Fibroblast of skin of back (primary cell): Measurements from ENCODE around the gene IGLL5.
"Not testable (repeated sequence)": the region's sequence is repeated elsewhere in the genome, so short reads cannot be mapped to it uniquely, and the experiment has no call there.

Experiments
- DNase-seq: peaks from one replicate; pipeline ENCODE4 v3.0.0-alpha.2; 2013

IGLL5 gene

DNA sequence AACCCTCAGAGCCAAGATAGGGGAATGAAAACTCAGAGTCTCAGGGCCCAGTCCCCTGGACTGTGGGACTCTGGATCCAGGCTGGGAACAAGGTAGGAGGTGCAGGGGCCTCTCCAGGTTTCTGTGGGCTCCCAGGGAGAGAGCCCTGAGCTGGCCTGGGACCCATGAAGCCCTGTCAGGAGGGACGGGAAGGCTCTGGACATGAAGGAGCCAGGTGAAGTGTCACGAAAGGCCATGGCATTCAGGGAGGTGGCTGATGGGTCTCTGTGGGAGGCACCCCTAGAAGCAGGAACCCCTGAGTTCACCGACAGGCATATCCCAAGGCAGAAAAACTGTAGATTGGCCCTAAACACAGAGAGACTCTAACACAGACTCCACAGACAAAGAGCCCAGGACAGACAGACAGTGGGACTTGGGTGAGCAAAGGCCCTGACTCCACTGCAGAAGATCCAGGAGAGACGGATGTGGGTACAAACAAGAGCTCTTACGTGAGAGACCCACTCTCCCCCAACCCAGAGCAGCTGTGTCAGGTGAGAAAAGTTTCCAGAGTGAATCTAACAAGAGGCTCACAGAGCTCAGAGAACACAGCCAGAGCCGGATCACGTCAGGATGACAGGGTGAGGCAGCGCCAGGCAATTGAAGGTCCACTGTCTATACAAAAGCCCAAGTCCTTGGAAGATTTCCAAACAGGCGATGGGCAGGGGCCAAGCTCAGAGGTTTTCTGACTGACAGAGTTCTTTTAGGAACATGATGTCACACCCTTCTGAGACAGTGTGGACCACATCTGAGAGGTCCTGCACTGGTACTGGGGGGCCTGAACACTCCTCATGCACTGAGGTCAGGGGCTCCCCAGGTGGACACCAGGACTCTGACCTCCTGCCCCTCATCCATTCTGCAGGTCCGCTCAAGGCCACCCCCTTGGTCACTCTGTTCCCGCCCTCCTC is 27.4 kb downstream of the IGLL5 start:
- DNase-seq = no peak

DNA sequence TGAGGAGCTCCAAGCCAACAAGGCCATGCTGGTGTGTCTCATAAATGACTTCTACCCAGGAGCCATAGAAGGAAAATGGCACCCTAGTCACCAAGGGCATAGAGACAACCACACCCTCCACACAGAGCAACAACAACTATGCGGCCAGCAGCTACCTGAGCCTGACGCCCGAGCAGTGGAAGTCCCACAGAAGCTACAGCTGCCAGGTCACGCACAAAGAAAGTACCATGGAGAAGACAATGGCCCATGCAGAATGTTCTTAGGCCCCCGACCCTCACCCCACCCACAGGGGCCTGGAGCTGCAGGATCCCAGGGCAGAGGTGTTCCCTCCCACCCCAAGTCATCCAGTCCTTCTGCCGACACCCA is 28.0 kb downstream of the IGLL5 start:
- DNase-seq = no peak

DNA sequence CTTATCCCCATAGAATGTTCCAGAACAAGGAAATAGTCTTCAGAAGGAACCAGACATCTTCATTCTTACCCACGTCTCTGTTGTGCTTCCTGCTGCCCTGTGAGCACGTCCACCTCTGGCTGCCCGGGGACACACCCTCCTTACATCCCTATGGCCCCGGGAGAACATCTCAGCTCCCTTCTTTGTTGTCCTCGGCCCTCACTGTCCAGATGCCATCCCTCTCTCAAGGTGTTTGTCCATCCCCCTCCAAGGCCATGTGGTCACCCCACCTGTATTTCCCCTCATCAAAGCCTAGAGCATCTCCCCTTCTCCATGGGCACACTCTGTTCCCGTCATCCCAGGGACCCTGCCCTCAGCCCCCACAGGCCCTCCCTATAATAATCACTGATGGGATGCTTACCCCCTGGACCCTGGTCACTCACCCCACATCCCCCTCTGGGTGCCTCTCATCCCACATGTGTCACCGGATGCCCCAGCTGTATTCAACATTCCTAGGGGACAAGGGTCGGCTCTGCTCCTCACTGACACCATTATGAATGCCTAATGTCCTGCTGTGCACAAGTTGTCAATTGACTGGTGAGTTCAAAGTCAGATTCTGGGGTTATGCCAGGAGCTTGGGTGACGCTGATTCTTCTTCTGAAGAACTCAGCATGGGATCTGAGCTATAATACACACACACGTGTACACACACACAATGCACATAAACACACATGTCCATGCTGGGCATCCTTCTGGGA is 28.8 kb downstream of the IGLL5 start:
- DNase-seq = no peak

DNA sequence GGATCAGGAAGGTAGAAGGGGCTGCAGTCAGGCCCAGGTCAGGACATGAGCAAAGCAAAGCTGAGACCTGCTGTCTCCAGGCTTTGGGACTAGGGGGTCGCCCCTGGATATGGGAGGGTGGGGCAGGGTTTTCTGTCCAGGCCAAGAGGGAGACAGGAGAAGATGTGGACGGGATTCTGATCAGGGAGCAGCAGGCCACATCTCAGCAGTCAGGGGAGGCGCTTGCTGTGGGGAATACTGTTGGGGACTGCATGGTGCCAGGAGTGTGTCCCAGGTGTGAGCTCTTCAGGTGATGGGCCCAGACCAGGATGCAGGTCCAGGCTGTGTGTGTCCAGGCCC is 29.3 kb downstream of the IGLL5 start:
- no peak for DNase-seq

DNA sequence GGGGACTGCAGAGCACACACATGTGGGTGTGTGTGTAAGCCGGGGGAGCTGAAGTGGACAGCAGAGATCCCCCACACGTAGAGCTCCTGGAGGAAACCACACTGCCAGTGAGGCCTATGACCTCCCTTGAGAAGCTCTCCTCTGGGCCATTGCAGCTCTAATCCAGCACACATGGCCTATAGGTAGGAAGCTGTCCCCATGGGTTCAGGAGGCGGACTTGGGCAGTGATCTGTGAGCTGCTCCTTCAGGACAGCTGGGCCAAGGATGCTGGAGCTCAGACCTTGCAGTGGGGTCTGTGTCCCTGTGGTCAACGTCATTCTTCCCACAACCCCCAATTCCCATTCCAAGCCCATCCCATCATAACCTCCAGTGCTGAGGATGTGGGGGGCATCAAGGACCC is 29.8 kb downstream of the IGLL5 start:
- DNase-seq = no peak

DNA sequence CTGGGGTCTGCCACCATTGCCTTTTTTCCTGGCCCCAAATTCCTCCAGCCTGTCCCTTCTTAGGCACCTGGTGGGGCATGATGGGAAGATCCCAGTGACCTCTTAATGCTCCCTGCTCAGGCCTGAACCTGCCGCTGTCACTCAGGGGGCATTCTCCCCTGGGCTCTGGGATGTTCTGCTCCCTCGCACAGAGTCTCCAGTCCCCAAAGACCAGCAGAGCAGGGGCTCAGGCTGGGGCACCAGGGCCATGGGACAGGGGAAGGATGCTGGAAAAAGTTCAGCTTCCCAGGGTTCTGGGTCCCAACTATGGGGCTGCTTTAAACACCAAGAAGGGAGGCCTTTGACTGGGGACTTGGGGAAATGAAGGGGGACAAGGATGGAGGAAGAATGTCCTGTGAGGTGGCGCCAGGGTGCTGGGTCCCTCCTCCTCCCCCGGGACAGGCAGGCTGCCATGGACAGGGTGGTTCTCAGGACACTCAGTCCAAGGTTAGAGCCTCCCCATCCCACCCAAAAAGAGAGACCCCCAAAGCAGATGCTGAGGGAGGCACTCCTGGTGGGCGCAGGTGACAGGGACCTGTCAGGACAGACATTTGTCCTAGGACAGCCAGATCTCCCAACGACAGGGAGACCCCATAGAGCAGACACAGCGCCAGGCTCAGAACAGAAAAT is 30.8 kb downstream of the IGLL5 start:
- DNase-seq = no peak

DNA sequence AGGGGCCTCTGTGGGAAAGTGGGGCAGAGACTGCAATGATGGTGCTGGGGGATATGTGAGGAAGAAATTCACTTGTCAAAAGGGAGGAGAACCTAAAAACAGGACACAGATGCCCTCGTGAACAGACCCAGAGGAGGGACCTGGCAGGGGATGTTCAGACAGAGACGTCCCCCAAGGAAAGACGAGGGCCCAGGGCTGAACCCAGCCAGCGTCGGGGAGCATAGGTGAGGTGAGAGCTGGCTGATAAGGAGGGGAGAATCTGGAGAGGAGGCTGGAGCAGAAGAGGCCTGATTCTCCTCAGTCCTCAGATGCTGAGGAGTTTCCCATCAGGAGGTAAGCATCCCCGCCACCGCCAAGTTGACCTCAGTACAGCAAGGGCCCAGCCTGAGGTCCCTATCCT is 31.4 kb downstream of the IGLL5 start:
- no peak for DNase-seq

DNA sequence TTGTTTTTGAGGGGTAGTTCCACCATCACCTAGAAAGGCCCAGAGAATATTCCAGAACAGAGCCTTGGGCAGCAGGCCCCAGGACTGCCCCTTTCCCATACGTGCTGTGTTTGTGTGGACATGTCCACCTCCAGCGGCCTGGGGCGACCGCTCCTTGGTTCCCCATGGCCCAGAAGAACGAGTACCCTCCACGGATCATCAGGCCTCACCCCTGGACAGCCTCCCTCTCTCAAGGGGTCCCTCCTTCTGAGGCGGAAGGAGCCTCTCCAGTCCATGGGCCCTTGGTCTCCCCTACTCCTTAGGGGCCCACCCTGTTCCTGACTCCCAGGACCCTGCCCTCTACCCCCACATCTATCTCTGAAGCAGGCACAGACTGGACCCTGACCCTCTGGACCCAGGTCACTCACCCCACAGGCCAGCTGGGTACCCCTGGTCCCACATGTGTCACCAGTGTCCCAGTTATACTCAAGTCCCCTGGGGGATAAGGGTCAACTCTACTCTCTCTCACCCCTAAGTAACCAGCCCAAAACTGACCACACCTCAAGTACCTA is 32.6 kb downstream of the IGLL5 start:
- no peak for DNase-seq

DNA sequence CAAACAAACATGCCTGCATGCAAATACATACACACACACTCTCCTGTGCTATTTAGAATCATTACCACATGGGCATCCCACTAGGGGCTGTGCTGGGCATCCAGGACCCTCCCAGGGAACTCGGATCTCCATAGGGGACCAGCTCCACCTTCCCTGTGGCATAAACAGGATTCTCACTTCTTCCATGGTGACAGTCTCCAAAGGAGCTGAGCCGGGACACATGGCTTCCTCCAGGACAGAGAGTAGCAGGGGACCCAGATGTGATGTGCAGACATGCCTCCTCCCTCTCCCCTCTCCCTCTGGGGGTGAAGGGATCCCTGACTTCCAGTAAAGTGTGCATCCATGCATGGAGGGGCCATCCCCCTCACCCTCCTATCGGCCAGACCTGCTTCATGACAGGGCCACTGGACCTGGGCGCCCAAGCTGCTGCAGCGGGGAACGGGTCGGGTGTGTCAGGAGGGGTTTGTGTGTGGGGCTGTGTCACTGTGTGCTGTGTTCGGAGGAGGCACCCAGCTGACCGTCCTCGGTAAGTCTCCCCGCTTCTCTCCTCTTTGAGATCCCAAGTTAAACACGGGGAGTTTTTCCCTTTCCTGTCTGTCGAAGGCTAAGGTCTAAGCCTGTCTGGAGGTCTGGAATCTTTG is 33.4 kb downstream of the IGLL5 start:
- DNase-seq = no peak

DNA sequence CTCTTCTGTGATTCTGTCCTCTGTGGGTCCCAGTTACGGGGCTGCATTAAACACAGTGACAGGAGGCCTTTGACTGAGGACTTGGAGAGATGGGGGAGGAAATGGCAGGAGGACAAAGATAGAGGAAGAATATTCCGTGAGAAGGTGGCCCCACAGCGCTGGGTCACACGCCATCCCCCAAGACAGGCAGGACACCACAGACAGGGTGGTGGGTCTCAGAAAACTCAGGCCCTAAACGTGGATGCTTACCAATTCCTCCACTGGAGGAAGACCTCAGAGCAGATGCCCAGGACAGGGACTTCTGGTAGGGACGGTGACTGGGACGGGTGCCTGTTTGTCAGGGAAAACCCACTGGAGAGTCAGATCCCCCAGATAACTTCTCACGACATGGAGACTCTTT is 34.0 kb downstream of the IGLL5 start:
- no peak for DNase-seq

DNA sequence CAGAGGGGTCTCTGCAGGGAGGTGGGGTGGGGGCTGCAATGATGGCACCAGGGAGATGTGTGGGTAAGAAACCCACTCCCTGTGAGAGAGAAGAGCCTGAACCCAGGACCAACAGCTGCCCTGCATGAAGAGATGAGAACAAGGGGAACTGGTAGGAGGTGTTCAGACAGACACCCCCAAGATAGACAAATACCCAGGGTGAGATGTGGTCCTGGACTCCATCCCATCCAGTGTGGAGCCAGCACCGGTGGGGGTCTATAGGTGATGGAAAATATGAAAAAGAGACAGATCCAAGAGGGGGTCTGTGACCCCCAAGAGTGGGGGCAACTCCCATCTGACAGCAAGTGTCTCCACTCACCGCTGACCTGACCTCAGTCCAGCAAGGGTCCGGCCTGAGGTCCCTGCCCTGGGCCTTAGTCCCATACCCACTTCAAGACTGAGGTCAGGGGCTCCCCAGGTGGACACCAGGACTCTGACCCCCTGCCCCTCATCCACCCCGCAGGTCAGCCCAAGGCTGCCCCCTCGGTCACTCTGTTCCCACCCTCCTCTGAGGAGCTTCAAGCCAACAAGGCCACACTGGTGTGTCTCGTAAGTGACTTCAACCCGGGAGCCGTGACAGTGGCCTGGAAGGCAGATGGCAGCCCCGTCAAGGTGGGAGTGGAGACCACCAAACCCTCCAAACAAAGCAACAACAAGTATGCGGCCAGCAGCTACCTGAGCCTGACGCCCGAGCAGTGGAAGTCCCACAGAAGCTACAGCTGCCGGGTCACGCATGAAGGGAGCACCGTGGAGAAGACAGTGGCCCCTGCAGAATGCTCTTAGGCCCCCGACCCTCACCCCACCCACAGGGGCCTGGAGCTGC is 34.7 kb downstream of the IGLL5 start:
- not testable (repeated sequence) for DNase-seq

DNA sequence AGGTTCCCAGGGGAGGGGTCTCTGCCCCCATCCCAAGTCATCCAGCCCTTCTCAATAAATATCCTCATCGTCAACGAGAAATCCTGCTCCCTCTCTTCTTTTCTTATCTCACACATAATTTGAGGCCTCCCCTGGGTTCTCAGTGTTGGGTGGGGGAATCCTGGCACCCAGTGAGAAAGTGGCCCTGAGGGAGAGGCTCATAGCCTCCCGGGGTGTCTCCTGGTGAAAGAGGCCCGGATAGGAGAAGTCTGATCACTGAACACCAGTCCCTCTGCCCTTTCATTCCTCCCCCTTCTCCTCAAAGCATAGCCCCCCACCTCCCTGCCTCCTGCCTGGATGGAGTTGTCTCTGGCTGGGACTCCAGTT is 35.3 kb downstream of the IGLL5 start:
- no peak for DNase-seq

DNA sequence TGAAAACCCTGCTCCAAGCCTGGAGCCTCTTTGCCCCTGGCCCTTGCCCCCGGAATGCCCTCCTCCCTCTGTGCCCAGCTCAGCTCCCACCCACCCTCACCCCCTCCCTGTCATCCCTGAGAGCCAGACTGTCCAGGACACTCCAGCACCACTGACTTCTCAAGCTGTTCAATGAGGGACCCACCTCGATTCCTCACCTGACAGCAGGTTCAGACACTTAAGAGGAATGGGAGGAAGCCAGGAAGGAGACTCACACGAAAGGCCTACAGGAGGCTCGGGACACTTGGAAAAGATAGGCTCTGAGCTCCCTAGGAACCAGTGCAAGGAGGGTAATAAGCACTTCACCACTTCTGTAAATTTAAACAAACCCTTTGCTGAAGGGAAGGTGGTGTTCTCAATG is 35.8 kb downstream of the IGLL5 start:
- DNase-seq = no peak

DNA sequence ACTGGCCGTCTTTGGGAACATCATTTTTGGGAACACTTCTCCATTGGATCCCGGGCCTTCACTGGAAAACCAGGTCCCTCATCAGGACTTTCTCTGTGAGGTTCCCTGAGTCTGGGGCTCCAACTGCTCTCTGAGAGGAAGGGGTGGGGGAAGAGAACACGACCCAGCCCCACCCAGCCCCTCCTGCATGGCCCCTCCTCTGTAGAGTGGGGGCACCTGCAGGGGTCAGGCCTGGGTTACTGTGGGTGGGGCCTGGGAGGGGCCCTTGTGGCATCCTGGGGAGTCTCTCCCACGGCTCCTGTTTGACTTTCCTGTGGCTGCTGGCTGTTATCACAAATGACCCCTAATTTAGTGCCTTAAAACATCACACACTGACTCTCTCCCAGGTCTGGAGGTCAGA is 36.3 kb downstream of the IGLL5 start:
- no peak for DNase-seq

DNA sequence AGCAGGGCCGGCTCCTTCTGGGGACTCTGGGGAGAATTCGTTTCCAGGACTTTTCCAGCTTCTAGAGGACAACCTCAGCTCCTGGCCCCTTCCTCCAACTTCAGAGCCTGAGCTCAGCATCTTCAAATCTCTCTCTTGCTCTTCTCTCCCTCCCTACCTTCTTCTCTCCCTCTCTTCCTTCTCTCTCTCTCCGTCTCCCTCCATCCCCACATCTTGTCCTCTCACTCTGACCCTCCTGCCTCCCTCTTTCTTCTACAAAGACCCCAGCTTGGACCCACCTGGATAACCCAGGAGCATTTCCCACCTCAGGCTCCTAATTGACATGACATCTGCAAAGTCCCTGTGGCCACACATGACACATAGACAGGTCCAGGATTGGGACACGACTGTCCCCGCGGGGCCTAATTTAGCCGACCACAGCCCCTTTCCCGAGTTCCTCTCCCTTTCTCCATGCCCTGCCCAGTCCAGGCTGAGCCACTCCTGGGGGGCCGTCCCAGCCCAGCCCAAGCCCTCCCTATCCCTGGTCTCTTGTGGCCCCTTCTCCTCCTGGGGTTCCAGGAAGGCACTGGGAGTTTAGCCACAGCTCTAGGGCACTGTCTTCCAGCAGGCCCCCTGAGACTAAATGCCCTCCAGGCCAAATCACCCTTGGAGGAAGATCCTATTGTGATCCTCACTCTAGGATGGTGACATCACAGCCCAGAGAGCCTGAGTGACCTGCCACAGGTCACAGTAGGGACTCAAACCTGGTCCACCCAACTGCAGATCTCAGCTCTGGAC is 36.9 kb downstream of the IGLL5 start:
- no peak for DNase-seq

DNA sequence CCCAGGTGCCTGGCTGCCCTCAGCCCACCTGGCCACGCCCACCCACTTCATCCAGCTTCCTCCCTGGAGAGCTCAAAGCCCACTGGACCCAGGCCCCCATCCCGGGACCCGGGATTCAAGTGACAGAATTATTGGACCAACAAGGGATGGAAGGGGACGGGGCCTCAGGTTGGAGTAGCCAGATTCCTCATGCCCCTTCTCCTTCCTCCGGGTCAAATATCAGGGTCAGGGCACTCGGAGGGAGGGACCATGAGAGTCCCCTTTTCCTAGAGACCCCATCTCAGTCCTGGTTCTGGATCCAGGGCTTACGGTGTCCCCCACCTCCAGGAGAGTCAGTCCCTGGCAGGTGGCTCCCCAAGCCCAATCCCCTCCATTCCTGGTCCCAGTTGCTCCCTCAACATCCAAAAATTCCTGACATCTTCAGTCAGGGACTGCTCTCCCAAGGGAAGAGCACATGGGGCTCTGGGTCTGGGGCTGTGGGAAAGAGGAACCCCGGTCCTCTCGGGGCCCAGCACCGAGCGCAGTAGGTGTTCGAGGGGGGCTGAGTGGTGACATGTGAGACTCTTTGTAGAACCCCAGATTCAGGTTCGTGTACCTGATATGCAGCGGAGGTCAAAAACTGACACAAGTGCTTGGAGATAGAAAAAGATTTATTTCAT is 37.7 kb downstream of the IGLL5 start:
- no peak for DNase-seq

DNA sequence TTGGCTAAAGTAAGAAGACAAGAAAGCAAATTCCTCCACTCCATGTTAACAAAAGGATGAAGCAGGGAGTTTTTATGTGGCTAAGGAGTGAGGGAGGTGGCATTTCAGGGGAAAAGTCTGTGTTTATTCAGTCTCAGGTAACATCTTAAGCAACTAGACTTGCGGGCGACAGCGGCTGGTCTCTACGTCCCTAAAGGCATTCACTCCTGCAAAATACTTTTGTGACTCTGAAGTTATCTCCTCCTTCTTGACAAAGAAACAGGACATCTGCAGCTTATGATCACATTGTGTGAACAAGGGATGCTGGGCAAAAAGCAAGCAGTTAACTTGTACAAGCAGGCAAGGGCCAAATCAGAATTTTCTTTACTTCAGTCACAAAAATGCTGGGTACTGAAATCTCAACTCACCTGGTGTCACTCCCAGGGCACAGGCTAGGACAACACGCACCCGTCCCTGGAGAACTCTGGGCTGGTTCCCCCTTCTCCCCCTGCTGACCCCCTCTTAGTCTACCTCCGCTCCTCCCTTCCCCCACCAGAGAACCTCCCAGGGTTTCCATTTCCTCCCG is 38.3 kb downstream of the IGLL5 start:
- no peak for DNase-seq

DNA sequence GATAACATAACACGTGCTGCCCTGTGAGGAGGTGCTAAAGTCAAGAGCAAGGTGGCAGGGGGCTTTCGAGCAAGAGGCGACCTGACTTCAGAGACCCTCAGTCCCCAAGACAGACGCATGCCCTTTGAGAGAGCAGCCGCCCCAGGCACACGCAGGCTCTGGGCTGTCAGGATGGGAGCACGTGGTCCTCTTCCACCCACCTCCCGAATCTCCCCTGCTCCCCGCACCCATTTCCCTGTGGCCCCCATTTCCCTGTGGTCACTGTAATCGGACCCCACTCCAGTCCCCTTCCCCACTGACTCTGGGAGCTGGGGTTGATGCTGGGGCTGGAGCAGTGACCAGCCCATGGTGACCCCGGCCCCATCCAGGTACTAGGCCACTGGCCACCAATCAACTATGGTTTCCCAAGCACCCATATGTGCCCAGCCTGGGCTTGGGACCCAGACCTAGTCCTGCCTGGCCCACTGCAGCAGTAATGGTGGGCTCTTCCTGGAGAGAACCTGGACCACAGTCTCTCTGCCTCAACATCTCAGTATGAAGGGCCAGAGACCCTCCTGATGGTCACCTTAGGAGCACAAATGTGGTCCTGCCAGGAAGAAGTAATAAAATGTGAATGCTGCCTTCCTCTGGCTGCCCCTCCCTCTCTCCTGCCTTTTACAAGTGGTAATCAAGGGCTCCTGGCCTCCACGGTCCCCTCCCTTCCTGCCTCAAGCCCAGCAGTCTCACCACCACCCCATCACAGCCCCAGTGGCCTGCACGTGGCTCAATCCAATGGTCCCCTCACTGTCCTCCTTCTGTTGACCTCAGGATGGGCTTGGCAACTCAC is 39.0 kb downstream of the IGLL5 start:
- no peak for DNase-seq

DNA sequence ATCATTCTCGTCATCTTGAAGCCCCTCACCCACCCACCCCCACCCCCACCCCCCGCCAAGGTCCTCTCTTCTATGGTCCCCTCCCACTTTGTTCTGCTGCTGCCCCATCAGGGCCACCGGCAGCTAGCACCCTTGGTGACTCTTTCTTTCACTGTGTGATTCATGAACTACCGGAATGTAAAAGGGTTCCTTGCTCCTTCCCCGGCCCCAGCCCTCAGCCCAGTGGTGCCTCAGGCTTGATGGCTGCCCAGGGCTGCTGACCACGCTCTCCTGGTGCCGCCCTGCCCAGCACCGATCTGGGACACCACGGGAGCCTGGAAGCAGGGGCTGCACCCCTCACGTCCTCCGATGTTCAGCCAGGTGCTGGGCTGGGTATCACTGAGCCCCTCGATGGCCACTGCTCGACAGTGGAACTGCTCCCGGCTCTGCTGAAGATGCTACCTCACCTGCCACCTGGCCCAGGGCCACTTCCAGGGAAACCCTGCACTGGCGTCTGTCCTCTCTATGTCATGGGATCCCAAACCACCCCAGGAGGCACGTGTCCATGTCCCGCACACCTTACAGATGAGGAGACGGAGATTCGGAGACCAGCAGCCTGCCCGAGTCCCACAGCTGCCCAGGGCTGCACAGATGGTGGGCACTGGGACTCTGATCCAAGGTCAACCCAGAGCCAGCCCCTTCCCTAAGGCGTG is 39.7 kb downstream of the IGLL5 start:
- no peak for DNase-seq
